Endodermal cell (in vitro differentiated cells): ENCODE data around the gene PLCB3. TPM values are rescaled to one million over a fixed set of nuclear protein-coding genes. Genes with fewer than 3 reads are reported as not detected.

Source experiments
- DNase-seq: peaks from one replicate; pipeline ENCODE4 v3.0.0-alpha.2; 2017
- H3K27ac ChIP-seq: 2 replicates; pipeline ENCODE4 v1.5.1; 2013; ENCODE audit warnings: mild to moderate bottlenecking, low read depth, low read length, moderate library complexity
- H3K27me3 ChIP-seq: 2 replicates; pipeline ENCODE4 v1.6.1; 2013; ENCODE audit warnings: mild to moderate bottlenecking, low read length, moderate library complexity; ENCODE audit not compliant: insufficient read depth, control insufficient read depth, poor library complexity, severe bottlenecking
- H3K36me3 ChIP-seq: 2 replicates; pipeline ENCODE4 v1.7.0; 2013; ENCODE audit warnings: mild to moderate bottlenecking, low read length, moderate library complexity; ENCODE audit not compliant: control insufficient read depth, insufficient read depth
- H3K4me1 ChIP-seq: one replicate; pipeline ENCODE4 v1.7.0; 2013; ENCODE audit warnings: low read length; ENCODE audit not compliant: control insufficient read depth, insufficient read depth
- H3K4me3 ChIP-seq: 2 replicates; pipeline ENCODE4 v1.5.1; 2013; ENCODE audit warnings: mild to moderate bottlenecking, low read length, moderate library complexity
- H3K9ac ChIP-seq: 2 replicates; pipeline ENCODE4 v1.6.1; 2013; ENCODE audit warnings: mild to moderate bottlenecking, low read length, moderate library complexity; ENCODE audit not compliant: poor library complexity, severe bottlenecking; ENCODE audit errors: extremely low read depth
- H3K9me3 ChIP-seq: 2 replicates; pipeline ENCODE4 v1.6.1; 2013; ENCODE audit warnings: mild to moderate bottlenecking, low read length, moderate library complexity; ENCODE audit not compliant: control insufficient read depth
- H3K27ac Mint-ChIP-seq: 2 replicates; pipeline ENCODE4 v1.8.0; 2020; ENCODE audit warnings: mixed read lengths
- H3K27me3 Mint-ChIP-seq: 2 replicates; pipeline ENCODE4 v1.8.0; 2021; ENCODE audit warnings: mild to moderate bottlenecking, mixed read lengths; ENCODE audit not compliant: insufficient read depth
- H3K36me3 Mint-ChIP-seq: 2 replicates; pipeline ENCODE4 v1.8.0; 2020; ENCODE audit warnings: low read depth, mixed read lengths
- H3K4me1 Mint-ChIP-seq: 2 replicates; pipeline ENCODE4 v1.8.0; 2020; ENCODE audit warnings: mixed read lengths
- H3K4me3 Mint-ChIP-seq: 2 replicates; pipeline ENCODE4 v1.8.0; 2020; ENCODE audit warnings: mild to moderate bottlenecking, moderate library complexity, mixed read lengths
- H3K9me3 Mint-ChIP-seq: 2 replicates; pipeline ENCODE4 v1.8.0; 2020; ENCODE audit warnings: mild to moderate bottlenecking, mixed read lengths
- CTCF ChIP-seq: fragments of 200-600 bp; sonication (generic); conservative IDR thresholded peaks from 2 replicates; pipeline ENCODE4 v1.5.0; 2021; ENCODE audit warnings: antibody characterized with exemption, mild to moderate bottlenecking
- WGBS, 2 experiments: methylation state at CpG; one replicate each; pipeline versions ENCODE4 v1.1.5 to v1.1.7; 2013; ENCODE audit warnings: missing lambda C conversion rate in 2 of 2, mixed read lengths in 1 of 2; ENCODE audit not compliant: insufficient coverage in 1 of 2, insufficient read length in 1 of 2; 5-methylcytosine and 5-hydroxymethylcytosine counted together
- total RNA-seq, 2 donors: library from RNA; stranded (reverse); fragmentation: NEBNext Ultra II Directional in 1 of 2; extraction: Animal tissue kit (Norgen Biotek cat#: 25700) in 1 of 2; gene quantifications; 2 replicates in 1 of 2; 3 replicates in 1 of 2; pipeline ENCODE4 v1.2.1, GENCODE V29; 2021

PLCB3 gene
- total RNA-seq, 2 donors from 2014 or later: 75.0 to 83.2 TPM

DNA sequence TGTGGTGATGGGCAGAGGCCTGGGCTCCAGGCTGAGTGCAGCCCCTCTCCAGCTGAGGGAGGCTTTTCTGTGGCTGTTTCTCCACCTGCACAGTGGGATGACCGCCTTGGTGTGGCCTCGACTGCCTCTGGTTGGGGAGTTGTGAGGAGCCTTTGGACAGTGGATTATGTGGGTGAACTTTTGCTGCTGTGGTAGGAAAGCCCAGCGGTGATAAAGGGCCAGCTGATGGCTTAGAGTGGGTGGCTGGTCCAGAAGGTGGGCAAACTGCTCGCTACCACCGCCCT lies 52.6 kb downstream of the PLCB3 start:
- H3K27me3 Mint-ChIP-seq: peaks cover 36% of the 10 kb centered on the region

GRCh38 chr11:64304316-64305072 lies 53.2 kb downstream of the PLCB3 start:
- H3K9me3 Mint-ChIP-seq: no peaks in the 10 kb centered on the region
- 1% methylated on average over 32 to 46 of the region's 46 CpGs for WGBS, 2 experiments
- H3K27ac ChIP-seq: peak overlapping the region; percentile 64

More for the DNA sequence above, 52.6 kb downstream of the PLCB3 start:
- H3K36me3 ChIP-seq: peaks cover 4% of the 10 kb centered on the region
- no peak overlapping the region for H3K27ac ChIP-seq
- no peak overlapping the region for H3K9ac ChIP-seq
- H3K27me3 ChIP-seq: peaks cover 37% of the 10 kb centered on the region
- H3K4me3 Mint-ChIP-seq: peak overlapping the region; percentile 90
- H3K4me1 Mint-ChIP-seq: peaks cover 8% of the 10 kb centered on the region
- no peaks in the 10 kb centered on the region for H3K9me3 Mint-ChIP-seq
- H3K27ac Mint-ChIP-seq: no peak overlapping the region
- H3K4me3 ChIP-seq: peak overlapping the region; percentile 88
- H3K4me1 ChIP-seq: no peaks in the 10 kb centered on the region
- TF ChIP-seq CTCF: no peak
- DNase-seq: no peak
- no peaks in the 10 kb centered on the region for H3K9me3 ChIP-seq
- H3K36me3 Mint-ChIP-seq: peaks cover 5% of the 10 kb centered on the region
- 51 to 80% methylated on average over 2 to 5 of the region's 5 CpGs for WGBS, 2 experiments

DNA sequence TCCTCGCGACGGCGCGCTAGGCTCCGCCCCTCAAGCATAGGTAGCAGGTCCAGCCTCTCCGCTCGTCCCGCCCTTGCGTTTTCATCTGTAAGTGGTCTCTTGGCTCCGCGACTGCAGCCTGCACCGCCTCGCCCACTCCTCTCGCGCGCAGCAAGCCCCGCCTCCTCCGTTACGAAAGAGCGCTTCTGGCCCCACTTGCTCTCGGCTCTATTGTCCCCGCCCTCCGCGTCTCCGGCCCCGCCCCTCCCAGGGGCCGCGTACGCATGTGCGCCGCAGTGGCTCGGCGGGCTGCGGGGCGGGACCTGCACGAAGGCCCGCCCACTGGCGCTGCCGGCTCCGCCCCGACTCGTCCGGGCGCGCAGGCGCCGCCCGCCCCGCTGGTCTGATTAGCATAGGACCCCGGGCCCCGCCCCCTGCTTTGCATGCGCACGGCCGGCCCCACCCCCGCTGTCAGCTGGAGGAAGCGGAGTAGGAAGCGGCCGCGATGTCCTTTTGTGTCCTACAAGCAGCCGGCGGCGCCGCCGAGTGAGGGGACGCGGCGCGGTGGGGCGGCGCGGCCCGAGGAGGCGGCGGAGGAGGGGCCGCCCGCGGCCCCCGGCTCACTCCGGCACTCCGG lies 53.9 kb downstream of the PLCB3 start, which contains the start of gene ESRRA:
ESRRA (plus strand) TSS at position 450 of the 616 bp plus-strand sequence. CDS start 1,656 bp downstream, outside the sequence.
- peak; percentile 99 for DNase-seq
- 0 to 1% methylated on average over 23 to 81 of the region's 81 CpGs for WGBS, 2 experiments
- Histone ChIP-seq H3K4me3 (peak within 1 kb of the TSS; percentile 95), H3K27me3 (peaks cover 25% of the 10 kb centered on the region), H3K36me3 (peaks cover 4% of the 10 kb centered on the region), H3K4me1 (no peaks in the 10 kb centered on the region), H3K27ac (peak within 1 kb of the TSS; percentile 64), H3K9ac (peak within 1 kb of the TSS; percentile 67), H3K9me3 (no peaks in the 10 kb centered on the region)
- H3K36me3 Mint-ChIP-seq: peaks cover 11% of the 10 kb centered on the region
- peak within 1 kb of the TSS; percentile 90 for H3K4me3 Mint-ChIP-seq
- peak within 1 kb of the TSS; percentile 97 for H3K27ac Mint-ChIP-seq
- TF ChIP-seq CTCF: no peak
- peaks cover 24% of the 10 kb centered on the region for H3K27me3 Mint-ChIP-seq
- H3K9me3 Mint-ChIP-seq: no peaks in the 10 kb centered on the region
- H3K4me1 Mint-ChIP-seq: peaks cover 8% of the 10 kb centered on the region

More at GRCh38 chr11:64304316-64305072, 53.2 kb downstream of the PLCB3 start:
- Histone ChIP-seq H3K9ac (peak overlapping the region; percentile 67), H3K4me3 (peak overlapping the region; percentile 88), H3K27me3 (peaks cover 32% of the 10 kb centered on the region), H3K4me1 (no peaks in the 10 kb centered on the region), H3K9me3 (no peaks in the 10 kb centered on the region), H3K36me3 (peaks cover 4% of the 10 kb centered on the region)
- H3K27ac Mint-ChIP-seq: peak overlapping the region; percentile 97
- peaks cover 30% of the 10 kb centered on the region for H3K27me3 Mint-ChIP-seq
- peak; percentile 95 for TF ChIP-seq CTCF
- peaks cover 8% of the 10 kb centered on the region for H3K4me1 Mint-ChIP-seq
- peak; percentile 99 for DNase-seq
- H3K36me3 Mint-ChIP-seq: peaks cover 8% of the 10 kb centered on the region
- peak overlapping the region; percentile 90 for H3K4me3 Mint-ChIP-seq
